Neuronal stem cell (in vitro differentiated cells): ENCODE measurements around the gene HOXA2.

Source experiments
- DNase-seq: peaks from one replicate; pipeline ENCODE4 v3.0.0-alpha.2; 2013; ENCODE audit warnings: low spot score
- H2AFZ ChIP-seq: one replicate; pipeline ENCODE4 v1.6.1; 2013; ENCODE audit warnings: mild to moderate bottlenecking, low read length, inconsistent platforms
- H2AK5ac ChIP-seq: 2 replicates; pipeline ENCODE4 v1.6.1; 2013; ENCODE audit warnings: low read depth, mild to moderate bottlenecking, inconsistent platforms, low read length, moderate library complexity, mixed read lengths
- H2BK120ac ChIP-seq: 2 replicates; pipeline ENCODE4 v1.6.1; 2013; ENCODE audit warnings: low read depth, mild to moderate bottlenecking, inconsistent platforms, low read length, moderate library complexity, mixed read lengths
- H2BK12ac ChIP-seq: one replicate; pipeline ENCODE4 v1.6.1; 2013; ENCODE audit warnings: low read length, inconsistent platforms
- H2BK15ac ChIP-seq: 2 replicates; pipeline ENCODE4 v1.6.1; 2013; ENCODE audit warnings: mild to moderate bottlenecking, low read length, inconsistent platforms, mixed read lengths
- H2BK5ac ChIP-seq: one replicate; pipeline ENCODE4 v1.6.1; 2013; ENCODE audit warnings: inconsistent platforms, mild to moderate bottlenecking, low read length, moderate library complexity
- H3K14ac ChIP-seq: one replicate; pipeline ENCODE4 v1.6.1; 2013; ENCODE audit warnings: low read length, inconsistent platforms
- H3K18ac ChIP-seq: 2 replicates; pipeline ENCODE4 v1.6.1; 2013; ENCODE audit warnings: low read length, inconsistent platforms
- H3K23ac ChIP-seq: 2 replicates; pipeline ENCODE4 v1.6.1; 2013; ENCODE audit warnings: low read depth, mild to moderate bottlenecking, mixed read lengths, low read length, inconsistent platforms; ENCODE audit not compliant: poor library complexity
- H3K27ac ChIP-seq: replicated peaks from 3 replicates; pipeline ENCODE4 v1.5.1; 2013; ENCODE audit warnings: low read length, inconsistent platforms
- H3K27me3 ChIP-seq, 3 experiments: 2 replicates each; pipeline ENCODE4 v1.6.1; 2013; ENCODE audit warnings: low read length in 3 of 3, mild to moderate bottlenecking in 2 of 3, inconsistent platforms in 1 of 3, low read depth in 1 of 3, mixed read lengths in 1 of 3, moderate library complexity in 1 of 3; ENCODE audit not compliant: control insufficient read depth in 3 of 3, insufficient read depth in 3 of 3
- H3K36me3 ChIP-seq, 2 donors: replicated peaks in 1 of 2; 2 replicates each; pipeline ENCODE4 v1.6.1; 2013; ENCODE audit warnings: low read length in 2 of 2; ENCODE audit not compliant: control insufficient read depth in 2 of 2, insufficient read depth in 2 of 2
- H3K4ac ChIP-seq: 2 replicates; pipeline ENCODE4 v1.6.1; 2013; ENCODE audit warnings: inconsistent platforms, mild to moderate bottlenecking, low read length, moderate library complexity
- H3K4me1 ChIP-seq, 2 donors: 1 replicate in 1 of 2; 2 replicates in 1 of 2; pipeline ENCODE4 v1.6.1; 2013; ENCODE audit warnings: low read length in 2 of 2, low read depth in 1 of 2; ENCODE audit not compliant: control insufficient read depth in 2 of 2, insufficient read depth in 1 of 2
- H3K4me2 ChIP-seq: one replicate; pipeline ENCODE4 v1.6.1; 2013; ENCODE audit warnings: mild to moderate bottlenecking, low read length, inconsistent platforms; ENCODE audit not compliant: insufficient read depth, poor library complexity, severe bottlenecking
- H3K4me3 ChIP-seq, 2 donors: 2 replicates each; pipeline ENCODE4 v1.5.1; 2013; ENCODE audit warnings: low read length in 2 of 2, mild to moderate bottlenecking in 2 of 2, inconsistent platforms in 1 of 2, moderate library complexity in 1 of 2
- H3K79me1 ChIP-seq: one replicate; pipeline ENCODE4 v1.6.1; 2013; ENCODE audit warnings: low read depth, mild to moderate bottlenecking, inconsistent platforms, low read length, moderate library complexity
- H3K9ac ChIP-seq: one replicate; pipeline ENCODE4 v1.6.1; 2013; ENCODE audit warnings: mild to moderate bottlenecking, low read depth, low read length, inconsistent platforms; ENCODE audit not compliant: poor library complexity
- H3K9me3 ChIP-seq, 2 donors: replicated peaks in 1 of 2; 2 replicates each; pipeline versions ENCODE3 to v1.6.1; 2013; ENCODE audit warnings: low read length in 2 of 2, mild to moderate bottlenecking in 2 of 2, inconsistent platforms in 1 of 2, low read depth in 1 of 2, mixed read lengths in 1 of 2, moderate library complexity in 1 of 2; ENCODE audit not compliant: control insufficient read depth in 2 of 2, insufficient read depth in 1 of 2
- H4K8ac ChIP-seq: one replicate; pipeline ENCODE4 v1.6.1; 2013; ENCODE audit warnings: low read depth, mild to moderate bottlenecking, inconsistent platforms, low read length, moderate library complexity
- H4K91ac ChIP-seq: one replicate; pipeline ENCODE4 v1.6.1; 2013; ENCODE audit warnings: low read length, low read depth, mild to moderate bottlenecking, inconsistent platforms; ENCODE audit not compliant: poor library complexity
- WGBS, 2 donors: extraction: QIAGEN DNeasy Blood & Tissue Kit; methylation state at CpG; one replicate each; pipeline ENCODE4 v1.1.7; 2013; ENCODE audit warnings: missing lambda C conversion rate in 2 of 2, mixed read lengths in 1 of 2; ENCODE audit not compliant: insufficient read length in 2 of 2, insufficient replicate concordance in 1 of 2; ENCODE audit errors: extremely low coverage in 2 of 2; 5-methylcytosine and 5-hydroxymethylcytosine counted together

The HOXA2 gene

DNA sequence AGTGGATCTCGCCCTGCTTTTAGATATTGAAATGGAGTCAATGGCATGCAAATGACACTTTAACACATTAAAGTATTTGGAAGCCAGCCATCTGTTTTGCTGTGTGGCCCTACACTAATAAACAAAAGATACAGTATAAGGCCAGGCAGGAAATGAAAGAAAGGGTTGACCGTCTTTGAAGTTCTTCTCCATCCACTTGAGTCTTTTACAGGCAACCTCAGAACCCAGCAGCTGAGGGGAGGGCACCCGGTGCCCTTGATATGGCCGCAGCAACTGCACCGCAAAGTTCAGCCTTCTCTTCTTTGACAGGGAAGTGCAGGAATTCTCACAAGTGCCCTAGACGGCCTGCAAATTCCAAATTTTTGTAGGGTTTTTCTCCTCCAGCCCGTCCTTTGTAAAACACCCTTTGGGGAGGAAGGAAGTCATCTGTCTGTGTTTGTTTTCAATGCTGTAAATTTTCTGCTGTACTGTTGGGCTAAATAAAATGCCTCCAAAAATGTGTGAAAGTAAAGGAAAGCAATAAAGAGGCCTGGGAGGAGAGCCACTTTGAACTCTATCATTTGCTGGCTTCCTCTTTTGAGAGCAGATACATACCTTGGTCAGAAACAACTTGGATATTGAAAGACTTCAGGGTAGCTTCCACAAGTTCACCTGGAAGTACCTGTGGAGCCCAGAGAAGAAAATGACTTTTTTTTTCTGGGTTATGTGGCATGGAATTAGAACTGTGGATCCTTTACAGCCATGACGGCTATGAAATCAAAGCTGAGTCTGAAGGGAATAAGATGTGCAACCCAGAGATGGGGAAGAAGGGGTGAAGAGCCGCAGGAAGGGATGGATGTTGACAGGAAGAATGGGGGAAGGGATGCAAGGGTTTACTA lies 10.3 kb downstream of the HOXA2 start:
- Histone ChIP-seq H2AK5ac (no peak overlapping the region), H2BK12ac (no peak overlapping the region), H3K4me1 (no peaks in the 10 kb centered on the region), H3K27ac (no peak overlapping the region), H2AFZ (no peak overlapping the region), H3K4ac (no peak overlapping the region), H2BK15ac (no peak overlapping the region), H3K9me3 (peaks cover 3 to 14% of the 10 kb centered on the region in 2 donors), H4K8ac (no peak overlapping the region), H3K79me1 (no peaks in the 10 kb centered on the region), H3K14ac (no peak overlapping the region), H3K27me3 (peaks cover 35 to 95% (median 77%) of the 10 kb centered on the region in 3 experiments), H3K4me3 (no peak overlapping the region), H2BK120ac (no peak overlapping the region), H3K36me3 (no peaks in the 10 kb centered on the region), H4K91ac (no peak overlapping the region), H3K18ac (no peak overlapping the region), H2BK5ac (no peak overlapping the region), H3K9ac (no peak overlapping the region), H3K4me2 (no peak overlapping the region), H3K23ac (no peak overlapping the region)
- peak; percentile 3 for DNase-seq
- no CpG with 5 or more reads among the region's 9 CpGs for WGBS, 2 donors

DNA sequence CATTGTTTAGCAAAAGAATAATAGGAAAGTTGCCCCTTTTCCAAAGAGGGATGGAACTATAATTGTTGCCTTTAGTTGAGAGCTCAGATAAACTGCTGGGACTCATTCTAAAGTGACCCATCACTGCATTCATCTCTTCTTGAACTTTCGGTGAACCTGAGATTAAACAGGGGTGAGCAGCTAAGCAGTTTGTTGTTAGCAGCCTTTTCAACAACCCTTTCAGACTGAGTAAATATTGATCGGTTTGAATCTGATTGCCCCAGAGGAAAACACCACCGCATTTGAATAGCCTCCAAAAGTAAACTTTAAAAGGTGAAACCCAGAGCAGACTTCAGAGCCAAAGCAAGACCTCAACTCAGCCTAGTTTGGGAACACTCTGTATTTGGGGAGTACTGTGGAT lies 11.4 kb downstream of the HOXA2 start:
- no peak overlapping the region for H2BK120ac ChIP-seq
- no peak overlapping the region for H3K4ac ChIP-seq
- H2BK12ac ChIP-seq, result no peak overlapping the region
- H2AK5ac ChIP-seq, result no peak overlapping the region
- H3K9me3 ChIP-seq, result peaks cover 3 to 14% of the 10 kb centered on the region in 2 donors
- no peak overlapping the region for H2AFZ ChIP-seq
- WGBS, 2 donors, result no CpG with 5 or more reads among the region's 3 CpGs
- peaks cover 24 to 84% (median 66%) of the 10 kb centered on the region in 3 experiments for H3K27me3 ChIP-seq
- no peak overlapping the region for H3K4me3 ChIP-seq
- H3K23ac ChIP-seq, result no peak overlapping the region
- no peaks in the 10 kb centered on the region for H3K36me3 ChIP-seq
- H4K91ac ChIP-seq, result no peak overlapping the region
- no peak overlapping the region for H3K4me2 ChIP-seq
- H3K9ac ChIP-seq, result no peak overlapping the region
- H2BK5ac ChIP-seq, result no peak overlapping the region
- no peak overlapping the region for H4K8ac ChIP-seq
- H3K14ac ChIP-seq, result no peak overlapping the region
- no peak overlapping the region for H3K27ac ChIP-seq
- no peaks in the 10 kb centered on the region for H3K4me1 ChIP-seq
- DNase-seq, result peak; percentile 4
- no peak overlapping the region for H2BK15ac ChIP-seq
- H3K79me1 ChIP-seq, result no peaks in the 10 kb centered on the region
- no peak overlapping the region for H3K18ac ChIP-seq

DNA sequence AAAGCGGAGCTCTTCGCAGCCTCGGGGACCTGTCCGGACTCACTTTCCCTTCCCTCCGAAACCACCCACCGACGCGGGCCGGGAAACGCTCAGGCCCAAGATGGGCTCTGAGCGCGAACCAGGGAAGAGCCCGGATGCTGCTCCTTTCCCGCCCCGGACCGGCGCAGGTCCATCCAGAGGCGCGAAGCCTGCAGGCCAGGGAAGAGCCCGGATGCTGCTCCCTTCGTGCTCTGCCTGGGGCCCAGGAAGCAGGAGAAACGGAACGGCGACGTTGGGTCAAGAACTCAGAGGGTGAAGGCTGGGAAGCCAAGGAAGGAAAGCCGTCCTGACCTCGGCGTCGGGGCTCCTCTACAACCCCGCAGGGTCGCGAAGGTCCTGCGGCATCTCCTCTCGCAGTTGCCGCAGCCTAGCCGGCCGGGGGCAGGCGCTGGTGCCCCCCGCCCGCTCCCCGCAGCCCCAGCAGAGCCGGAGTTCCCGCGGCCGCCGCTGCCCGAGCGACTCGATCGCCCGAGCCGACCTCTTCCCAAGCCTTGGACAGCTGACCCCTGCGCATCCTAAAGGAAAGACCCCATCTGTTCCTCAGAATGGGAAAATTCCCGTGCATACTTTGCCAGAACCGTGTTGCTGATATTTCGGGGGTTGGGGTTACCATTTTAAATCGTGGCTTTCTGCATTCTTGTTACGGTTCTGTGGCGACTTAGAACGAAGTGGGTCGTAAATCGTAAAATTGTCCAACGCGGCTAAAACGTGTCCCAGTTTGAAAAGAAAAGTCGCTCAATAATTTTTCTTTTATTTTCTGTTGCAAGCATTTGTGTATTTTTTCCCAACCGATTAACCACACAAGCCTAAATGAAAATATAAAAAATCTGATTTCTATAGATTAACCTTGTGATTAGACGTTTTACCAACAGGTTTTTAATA lies 14.2 kb downstream of the HOXA2 start:
- Histone ChIP-seq H3K9ac (no peak overlapping the region), H3K23ac (no peak overlapping the region), H2BK15ac (no peak overlapping the region), H2AFZ (no peak overlapping the region), H3K4ac (no peak overlapping the region), H2BK5ac (no peak overlapping the region), H4K91ac (no peak overlapping the region), H3K18ac (no peak overlapping the region), H2BK120ac (no peak overlapping the region), H3K36me3 (no peaks in the 10 kb centered on the region), H2AK5ac (no peak overlapping the region), H3K27me3 (peaks cover 20 to 56% (median 38%) of the 10 kb centered on the region in 3 experiments), H3K4me2 (no peak overlapping the region), H2BK12ac (no peak overlapping the region), H3K4me3 (peak overlapping the region in 1 of 2 donors; percentile 47), H3K9me3 (peaks cover 0 to 14% of the 10 kb centered on the region in 2 donors), H3K79me1 (no peaks in the 10 kb centered on the region), H3K27ac (no peak overlapping the region), H3K14ac (no peak overlapping the region), H3K4me1 (no peaks in the 10 kb centered on the region), H4K8ac (no peak overlapping the region)
- peak; percentile 14 for DNase-seq
- WGBS, 2 donors, result no CpG with 5 or more reads among the region's 68 CpGs

DNA sequence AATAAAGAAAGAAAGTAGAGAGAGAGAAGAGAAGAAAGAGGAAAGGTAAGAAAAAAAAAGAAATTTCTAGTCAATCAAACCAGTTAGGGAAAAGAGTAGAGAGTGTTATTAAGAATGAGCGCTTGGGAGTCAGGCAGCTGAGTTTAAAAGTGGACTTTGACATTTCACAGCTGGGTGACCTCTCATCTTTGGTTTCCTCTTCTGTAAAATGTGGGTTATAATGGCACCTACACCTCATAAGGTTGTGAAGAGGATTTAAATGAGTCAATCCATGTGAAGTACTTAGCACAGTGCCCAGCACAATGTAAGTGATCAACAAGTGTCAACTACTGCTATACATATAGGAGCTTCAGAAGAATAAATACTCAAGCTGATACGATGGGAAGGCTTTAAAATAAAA lies 18.8 kb downstream of the HOXA2 start:
- H3K4me1 ChIP-seq, result peaks cover 0 to 2% of the 10 kb centered on the region in 2 donors
- WGBS, 2 donors, result no CpG with 5 or more reads among the region's 2 CpGs
- H2BK5ac ChIP-seq, result no peak overlapping the region
- no peak overlapping the region for H3K27ac ChIP-seq
- H3K27me3 ChIP-seq, result peaks cover 2 to 14% (median 8%) of the 10 kb centered on the region in 3 experiments
- no peak overlapping the region for H3K18ac ChIP-seq
- no peak overlapping the region for H2AFZ ChIP-seq
- no peak overlapping the region for H3K9ac ChIP-seq
- no peak overlapping the region for H2BK15ac ChIP-seq
- H4K8ac ChIP-seq, result no peak overlapping the region
- H2AK5ac ChIP-seq, result no peak overlapping the region
- no peak for DNase-seq
- H3K4ac ChIP-seq, result no peak overlapping the region
- H3K4me3 ChIP-seq, result no peak overlapping the region
- no peak overlapping the region for H3K23ac ChIP-seq
- no peak overlapping the region for H3K14ac ChIP-seq
- H4K91ac ChIP-seq, result no peak overlapping the region
- no peak overlapping the region for H2BK12ac ChIP-seq
- H3K36me3 ChIP-seq, result no peaks in the 10 kb centered on the region
- H3K9me3 ChIP-seq, result peaks cover 0 to 10% of the 10 kb centered on the region in 2 donors
- H2BK120ac ChIP-seq, result no peak overlapping the region
- H3K4me2 ChIP-seq, result no peak overlapping the region
- no peaks in the 10 kb centered on the region for H3K79me1 ChIP-seq
